ENCODE results near the gene GPR162.

The GPR162 gene

DNA sequence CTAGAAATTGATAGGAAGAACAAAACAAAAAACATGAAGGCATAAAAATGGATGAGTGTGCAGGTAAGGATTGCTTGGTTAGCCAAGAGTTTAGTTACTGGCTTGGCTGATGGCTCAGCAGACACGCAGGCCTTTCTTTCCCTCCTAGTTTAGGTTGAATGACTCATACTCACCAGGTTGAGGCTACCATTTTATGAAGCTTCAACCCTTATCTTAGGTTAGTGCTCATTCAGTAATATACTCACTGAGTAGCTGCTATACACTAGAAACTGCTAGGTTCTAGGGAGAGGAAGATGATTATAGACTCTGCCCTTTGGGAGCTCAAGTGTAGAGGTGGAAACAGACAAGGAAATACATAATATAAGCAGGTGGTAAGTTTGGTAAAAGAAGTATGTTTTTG is 12.6 kb downstream of the GPR162 start:
- no peak for DNase-seq (ENCODE audit: low read depth in 2 of 3, low spot score in 1 of 3)

DNA sequence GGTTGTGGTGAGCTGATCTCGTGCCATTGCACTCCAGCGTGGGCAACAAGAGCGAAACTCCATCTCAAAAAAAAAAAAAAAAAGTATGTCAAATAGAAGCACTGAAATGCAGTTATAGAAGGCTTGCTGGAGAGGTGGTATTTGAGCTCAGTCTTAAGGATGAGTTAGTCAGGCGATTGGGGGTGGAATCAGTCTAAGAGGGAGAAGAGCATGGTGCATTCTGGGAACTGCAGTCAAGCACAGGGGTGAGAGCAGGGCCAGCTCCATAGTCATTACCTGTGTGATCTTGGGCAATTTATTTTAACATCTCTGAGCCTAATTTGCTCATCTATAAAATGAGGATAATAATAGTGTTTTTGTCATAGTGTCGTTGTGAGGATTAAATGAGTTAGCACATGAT is 13.3 kb downstream of the GPR162 start:
- no peak for DNase-seq (ENCODE audit: low read depth in 2 of 3, low spot score in 1 of 3)

DNA sequence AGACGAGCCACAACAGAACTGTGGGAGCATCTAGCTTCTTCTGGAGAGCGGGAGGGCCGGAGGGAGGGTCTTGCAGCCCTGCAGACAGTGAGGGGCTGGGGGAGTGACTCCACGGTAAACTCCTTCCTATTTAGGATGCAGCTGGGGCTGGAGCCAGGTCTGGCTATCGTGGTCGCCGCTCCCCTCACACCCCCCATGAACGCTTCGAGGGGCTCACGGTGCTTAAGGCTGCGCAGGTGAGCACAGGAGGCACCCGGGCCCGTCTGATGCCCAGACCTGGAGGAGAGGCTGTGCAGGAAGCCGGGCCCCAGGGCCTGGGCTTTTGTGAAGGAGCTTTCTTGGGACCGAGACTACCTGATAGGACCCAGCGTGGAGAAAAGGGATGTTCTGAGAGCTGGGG is 15.2 kb downstream of the GPR162 start:
- no peak for DNase-seq (ENCODE audit: low read depth in 2 of 3, low spot score in 1 of 3)

DNA sequence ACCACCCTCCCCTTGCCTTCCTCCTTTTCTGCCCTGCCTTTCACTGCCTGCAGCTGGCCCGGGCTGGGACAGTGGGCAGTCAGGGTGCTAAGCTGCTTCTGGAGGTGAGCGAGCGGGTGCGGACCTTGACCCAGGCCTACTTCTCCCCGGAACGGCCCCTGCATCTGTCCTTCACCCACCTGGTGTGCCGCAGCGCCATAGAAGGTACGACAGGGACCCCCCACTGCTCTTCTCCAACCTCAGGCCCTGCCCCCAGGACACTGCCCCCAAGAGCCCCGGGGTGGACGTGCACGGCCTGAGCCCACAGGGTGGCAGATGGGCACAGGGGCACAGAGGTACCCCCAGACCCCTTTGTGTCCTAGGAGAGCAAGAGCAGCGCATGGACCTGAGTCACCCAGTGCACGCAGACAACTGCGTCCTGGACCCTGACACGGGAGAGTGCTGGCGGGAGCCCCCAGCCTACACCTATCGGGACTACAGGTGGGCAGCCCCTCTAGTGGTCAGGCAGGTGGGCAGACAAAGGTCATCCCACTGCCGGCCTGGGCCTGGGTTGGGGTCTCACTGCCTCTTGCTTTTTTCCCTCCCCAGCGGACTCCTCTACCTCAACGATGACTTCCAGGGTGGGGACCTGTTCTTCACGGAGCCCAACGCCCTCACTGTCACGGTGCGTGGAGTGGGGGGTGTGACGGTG is 15.9 kb downstream of the GPR162 start:
- no peak for DNase-seq (ENCODE audit: low read depth in 2 of 3, low spot score in 1 of 3)

DNA sequence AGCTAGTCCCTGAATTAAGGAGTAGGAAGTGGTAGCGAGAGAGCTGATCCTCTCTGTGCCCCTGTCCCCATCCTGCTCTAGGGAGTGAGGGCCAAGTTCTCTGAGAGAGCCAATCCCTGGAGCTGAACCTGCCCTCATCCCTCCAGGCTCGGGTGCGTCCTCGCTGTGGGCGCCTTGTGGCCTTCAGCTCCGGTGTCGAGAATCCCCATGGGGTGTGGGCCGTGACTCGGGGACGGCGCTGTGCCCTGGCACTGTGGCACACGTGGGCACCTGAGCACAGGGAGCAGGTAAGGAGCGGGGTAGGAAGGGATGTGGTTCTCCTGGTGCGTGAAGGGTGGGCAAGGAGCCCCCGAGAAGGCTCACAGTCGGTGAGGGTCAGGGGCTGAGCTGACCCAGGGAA is 17.2 kb downstream of the GPR162 start:
- no peak for DNase-seq (ENCODE audit: low read depth in 2 of 3, low spot score in 1 of 3)

DNA sequence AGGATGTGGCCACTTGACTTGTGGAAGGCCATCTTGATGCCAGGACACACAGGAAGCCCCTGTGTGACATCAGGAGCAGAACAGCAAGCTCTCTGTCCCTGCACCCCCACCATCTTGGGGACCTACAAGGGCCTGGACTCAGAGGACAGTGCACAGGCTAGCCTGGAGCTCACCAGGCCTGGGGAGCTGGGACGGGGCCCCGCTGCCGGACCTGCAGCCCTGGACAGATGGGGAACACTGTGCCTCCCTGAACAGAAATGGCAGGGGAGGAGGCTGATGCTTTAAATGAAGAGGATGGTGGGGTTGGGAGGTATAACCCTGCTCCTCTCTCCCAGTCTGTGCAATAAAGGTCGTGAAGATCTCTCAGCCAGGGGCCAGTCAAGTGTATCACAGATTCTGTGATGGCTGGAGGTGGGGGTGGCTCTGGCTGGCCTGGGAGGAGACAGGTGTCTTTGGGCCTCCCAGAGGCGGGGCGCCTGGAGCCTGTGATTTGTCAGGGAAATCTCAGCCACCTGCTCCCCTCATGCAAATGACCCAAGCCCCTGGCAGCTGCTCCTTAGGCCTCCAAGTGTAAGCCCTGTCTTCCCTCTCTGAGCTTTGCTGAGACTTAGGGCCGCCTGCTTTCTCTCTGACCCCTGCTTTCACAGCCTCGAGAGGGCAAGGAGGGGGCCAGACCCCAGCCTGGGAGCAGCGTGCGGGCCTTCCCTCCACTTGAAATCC is 18.0 kb downstream of the GPR162 start:
- DNase-seq (ENCODE audit: low read depth in 2 of 3, low spot score in 1 of 3) = no peak

DNA sequence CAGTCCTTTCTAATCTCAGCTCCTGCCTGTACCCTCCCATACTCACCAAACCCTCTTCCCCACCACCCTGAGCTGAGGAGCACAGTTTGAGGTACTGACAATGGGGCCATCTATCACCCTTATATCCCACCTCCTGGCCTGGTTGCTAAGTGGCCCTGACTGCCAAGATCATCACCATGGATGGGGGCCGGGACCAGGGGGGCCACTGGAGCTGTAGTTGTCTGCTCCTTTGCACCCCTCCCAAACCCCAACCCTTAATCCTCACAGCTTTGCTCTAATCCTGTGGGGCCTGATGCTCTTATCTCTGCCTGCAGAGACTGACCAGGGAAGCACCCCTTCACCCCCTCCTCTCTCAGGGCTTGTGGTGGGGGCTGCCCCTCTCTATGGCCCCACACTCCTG is 18.7 kb downstream of the GPR162 start:
- no peak for DNase-seq (ENCODE audit: low read depth in 2 of 3, low spot score in 1 of 3)

DNA sequence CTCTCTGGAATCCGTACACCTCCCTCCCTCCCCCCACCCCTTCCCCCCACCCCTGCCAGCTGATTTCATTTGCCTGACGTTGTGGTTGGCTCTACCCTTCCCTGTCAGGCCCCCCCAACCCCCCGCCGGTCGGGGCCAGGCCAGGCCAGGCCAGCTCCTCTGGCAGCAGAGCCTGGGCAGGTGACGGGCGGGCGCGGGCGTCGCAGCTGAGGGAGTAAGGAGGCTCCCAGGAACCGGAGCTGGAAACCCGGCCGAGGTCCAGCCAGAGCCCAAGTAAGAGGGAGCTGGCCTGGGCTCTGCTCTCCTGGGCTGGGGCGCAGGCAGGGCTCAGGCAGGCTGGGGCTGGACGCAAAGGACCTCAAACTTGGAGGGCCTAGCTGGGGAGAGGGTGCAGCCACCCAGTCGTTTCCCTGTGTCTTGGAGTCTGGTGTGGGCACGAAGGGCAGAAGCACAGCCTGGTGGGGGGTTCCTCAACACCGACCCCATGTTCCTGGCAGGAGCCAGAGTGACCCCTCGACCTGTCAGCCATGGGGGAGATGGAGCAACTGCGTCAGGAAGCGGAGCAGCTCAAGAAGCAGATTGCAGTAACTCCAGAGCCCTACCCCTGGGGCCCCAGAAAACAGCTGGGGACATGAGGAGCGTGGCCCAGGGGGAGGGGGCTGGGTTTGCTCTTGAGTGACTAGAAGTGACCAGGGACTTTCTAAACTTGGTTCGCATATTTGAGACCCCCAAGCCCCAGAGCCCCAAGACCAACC is 19.3 kb downstream of the GPR162 start, which contains the start of gene GNB3:
TSS of gene GNB3 (plus strand) at position 165 of the 755 bp plus-strand sequence. CDS start at position 528, 363 bp downstream.
- DNase-seq (ENCODE audit: low read depth in 2 of 3, low spot score in 1 of 3) = no peak

DNA sequence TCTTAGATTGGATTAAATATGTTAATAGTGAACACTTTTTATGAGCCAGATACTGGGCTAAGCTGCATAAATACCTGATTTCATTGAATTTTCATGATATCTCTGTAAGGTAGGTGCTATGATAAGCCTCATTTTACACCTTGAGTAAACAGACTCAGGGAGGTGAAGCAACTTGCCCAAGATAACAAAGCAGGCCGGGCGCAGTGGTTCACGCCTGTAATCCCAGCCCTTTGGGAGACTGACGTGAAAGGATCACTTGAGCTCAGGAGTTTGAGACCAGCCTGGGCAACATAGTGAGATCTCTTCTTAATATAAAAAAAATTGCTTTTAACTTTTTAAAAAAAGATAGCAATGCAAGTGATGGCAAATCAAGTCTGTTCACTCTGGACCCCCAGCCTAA is 20.5 kb downstream of the GPR162 start:
- DNase-seq (ENCODE audit: low read depth in 2 of 3, low spot score in 1 of 3) = no peak

DNA sequence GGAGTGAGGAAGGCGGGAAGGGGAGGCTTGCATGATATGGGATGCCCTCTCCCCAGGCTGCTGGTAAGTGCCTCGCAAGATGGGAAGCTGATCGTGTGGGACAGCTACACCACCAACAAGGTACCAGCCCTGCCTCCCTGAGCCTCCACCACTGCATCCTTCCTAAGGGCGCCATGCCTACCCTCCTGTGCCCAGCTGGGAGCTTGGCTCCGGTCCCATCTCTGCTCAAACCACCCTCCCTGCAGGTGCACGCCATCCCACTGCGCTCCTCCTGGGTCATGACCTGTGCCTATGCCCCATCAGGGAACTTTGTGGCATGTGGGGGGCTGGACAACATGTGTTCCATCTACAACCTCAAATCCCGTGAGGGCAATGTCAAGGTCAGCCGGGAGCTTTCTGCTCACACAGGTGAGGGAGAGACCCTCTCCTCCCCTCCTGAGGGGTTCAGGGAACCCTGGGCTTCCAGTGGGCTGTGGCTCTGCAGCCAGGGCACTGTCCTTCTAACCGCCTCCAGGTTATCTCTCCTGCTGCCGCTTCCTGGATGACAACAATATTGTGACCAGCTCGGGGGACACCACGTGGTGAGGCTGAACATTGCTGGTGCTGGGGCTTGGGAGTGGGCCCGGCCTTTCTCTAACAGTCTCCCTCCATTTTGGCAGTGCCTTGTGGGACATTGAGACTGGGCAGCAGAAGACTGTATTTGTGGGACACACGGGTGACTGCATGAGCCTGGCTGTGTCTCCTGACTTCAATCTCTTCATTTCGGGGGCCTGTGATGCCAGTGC is 21.7 kb downstream of the GPR162 start:
- no peak for DNase-seq (ENCODE audit: low read depth in 2 of 3, low spot score in 1 of 3)

DNA sequence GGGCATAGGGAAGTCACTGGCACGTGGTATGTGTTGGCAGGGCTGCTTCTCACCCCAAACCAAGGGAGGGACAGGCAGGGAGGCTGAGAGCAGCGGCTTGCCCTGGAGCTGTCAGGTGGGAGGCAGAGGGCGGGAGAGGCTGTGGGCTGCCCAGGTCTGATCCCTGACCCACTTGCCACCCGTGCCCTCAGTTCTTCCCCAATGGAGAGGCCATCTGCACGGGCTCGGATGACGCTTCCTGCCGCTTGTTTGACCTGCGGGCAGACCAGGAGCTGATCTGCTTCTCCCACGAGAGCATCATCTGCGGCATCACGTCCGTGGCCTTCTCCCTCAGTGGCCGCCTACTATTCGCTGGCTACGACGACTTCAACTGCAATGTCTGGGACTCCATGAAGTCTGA is 23.8 kb downstream of the GPR162 start:
- no peak for DNase-seq (ENCODE audit: low read depth in 2 of 3, low spot score in 1 of 3)

DNA sequence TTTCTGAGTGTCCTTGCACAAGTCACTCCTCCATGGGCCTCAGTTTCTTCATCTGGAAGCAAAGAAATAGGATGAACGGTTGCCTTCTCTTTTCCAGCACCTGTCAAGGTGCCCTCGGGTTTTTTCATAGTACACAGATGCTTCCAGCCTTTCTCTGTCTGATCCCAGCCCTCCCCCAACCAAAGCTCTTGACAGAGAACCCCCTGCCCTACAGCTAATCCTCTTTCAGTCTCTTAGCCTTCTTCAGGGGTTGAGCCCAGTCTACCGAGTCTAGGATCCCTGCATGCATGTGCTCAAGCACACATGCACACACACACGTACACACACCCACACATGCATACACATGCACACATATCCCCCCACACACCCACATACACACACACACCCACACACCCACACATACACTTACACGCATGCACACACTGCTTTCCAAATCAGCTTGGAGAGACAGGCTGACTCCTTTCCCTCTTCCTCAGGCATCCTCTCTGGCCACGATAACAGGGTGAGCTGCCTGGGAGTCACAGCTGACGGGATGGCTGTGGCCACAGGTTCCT is 24.8 kb downstream of the GPR162 start:
- DNase-seq (ENCODE audit: low read depth in 2 of 3, low spot score in 1 of 3) = no peak

DNA sequence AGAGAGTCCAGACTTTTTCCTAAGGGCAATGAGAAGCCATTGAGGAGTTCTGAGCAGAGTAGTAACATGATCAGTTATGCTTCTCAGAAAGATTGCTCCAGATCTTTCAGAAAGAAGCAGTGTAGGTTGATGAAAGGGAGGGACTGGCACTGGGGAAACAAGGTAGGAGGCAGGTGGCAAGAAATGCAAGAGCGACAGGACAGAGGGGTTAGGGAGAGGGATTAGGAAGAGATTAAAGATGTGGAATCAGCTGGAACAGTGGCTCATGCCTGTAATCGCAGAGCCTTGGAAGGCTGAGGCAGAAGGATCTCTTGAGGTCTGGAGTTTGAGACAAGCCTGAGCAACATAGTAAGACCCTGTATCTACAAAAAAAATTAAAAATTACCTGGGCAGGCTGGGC is 26.1 kb downstream of the GPR162 start:
- DNase-seq (ENCODE audit: low read depth in 2 of 3, low spot score in 1 of 3) = no peak

DNA sequence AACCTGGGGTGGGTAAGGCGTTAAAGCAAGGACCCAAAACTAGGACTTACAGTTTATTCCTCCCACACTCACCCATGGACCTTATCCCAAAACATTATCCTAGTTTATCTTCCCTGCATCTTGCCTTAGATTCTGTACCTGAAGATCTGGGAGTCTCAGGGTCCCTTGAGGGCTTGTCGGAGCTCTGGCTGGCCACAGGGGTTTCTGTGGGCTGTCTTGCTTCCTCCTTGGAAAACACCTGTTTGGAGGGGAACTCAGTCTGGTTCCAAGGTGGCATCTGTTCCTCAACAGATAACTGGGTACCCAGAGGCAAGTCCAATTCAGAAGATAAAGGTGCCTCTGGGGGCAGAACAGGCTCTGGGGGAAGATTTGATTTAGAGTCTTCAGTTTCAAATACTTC is 27.8 kb downstream of the GPR162 start:
- no peak for DNase-seq (ENCODE audit: low read depth in 2 of 3, low spot score in 1 of 3)

DNA sequence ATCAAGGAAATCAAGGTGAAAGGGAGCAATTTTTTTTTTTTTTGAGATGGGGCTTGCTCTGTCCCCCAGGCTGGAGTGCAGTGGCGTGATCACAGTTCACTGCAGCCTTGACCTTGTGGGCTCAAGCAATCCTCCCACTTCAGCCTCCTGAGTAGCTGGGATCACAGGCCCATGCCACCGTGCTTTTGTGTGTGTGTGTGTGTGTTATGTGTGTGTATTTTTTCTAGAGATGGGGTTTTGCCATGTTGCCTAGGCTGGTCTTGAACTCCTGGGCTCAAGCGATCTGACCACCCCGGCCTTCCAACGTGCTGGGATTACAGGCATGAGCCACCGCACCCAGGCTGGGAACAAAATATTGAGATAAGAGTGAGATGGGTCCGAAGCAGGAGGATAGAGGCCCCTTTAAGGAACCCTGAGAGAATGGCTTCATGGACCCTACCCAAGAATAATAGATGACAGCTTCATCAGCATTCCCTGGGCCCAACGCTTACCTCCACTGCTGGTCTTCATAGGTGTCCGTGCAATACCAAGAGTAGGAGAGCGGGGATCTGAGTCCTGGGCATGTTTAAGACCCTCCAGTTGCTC is 28.4 kb downstream of the GPR162 start:
- DNase-seq (ENCODE audit: low read depth in 2 of 3, low spot score in 1 of 3) = no peak

DNA sequence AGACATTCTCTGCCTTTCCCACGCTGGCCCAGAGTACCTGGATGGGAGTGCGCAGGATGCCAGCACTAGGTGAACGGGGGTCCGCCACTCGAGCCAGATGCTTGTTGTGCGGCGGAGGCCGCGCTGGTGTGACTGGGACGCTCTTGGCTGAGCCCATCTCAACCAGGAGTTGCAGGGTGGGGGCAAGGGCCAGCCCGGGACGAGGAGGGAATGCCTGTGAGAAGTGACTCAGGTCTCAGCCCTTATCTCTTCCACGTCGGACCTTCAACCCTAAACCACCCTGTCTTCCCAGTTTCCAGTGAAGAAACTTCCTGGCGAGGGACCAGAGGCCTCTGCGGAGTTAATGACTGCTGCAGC is 29.2 kb downstream of the GPR162 start:
- DNase-seq (ENCODE audit: low read depth in 2 of 3, low spot score in 1 of 3) = no peak

DNA sequence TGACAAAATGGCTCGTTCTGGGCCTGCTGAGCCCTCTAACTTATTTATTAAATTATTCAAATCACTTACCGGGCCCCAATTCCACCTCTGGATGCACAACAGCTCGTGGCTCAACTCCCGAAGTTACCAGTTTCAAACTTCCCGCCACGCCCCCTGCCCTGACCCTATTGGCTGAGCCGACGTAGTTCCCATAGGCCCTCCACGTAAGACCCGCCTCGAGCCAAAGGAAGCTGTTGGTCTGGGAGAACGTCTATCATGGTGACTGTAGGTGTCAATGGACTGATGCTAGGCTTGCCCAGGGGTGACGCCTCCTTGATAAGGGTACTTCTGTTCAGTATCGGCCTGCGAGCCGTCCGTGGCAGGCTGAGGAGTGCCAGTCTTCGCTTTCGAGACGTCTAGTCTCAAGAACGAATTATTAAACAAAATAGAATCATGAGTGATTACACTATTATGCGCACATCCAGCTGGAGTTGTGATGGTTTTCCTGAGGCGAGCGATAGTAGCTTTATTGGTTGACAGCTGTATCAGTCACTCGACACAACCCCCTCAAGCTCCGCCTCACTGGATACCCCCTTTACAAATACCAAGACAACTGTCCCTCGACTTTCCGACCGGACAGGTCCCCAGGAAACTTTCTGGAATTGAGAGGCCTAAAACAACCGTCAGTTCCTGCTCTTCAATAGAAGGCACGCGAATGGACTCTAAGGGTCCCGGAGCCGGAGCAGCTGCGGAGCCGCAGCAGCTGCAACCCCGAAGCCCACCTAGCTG is 29.7 kb downstream of the GPR162 start, which contains the start of gene CDCA3:
TSS of gene CDCA3 (minus strand) at position 134 of the 768 bp plus-strand sequence. CDS start 334 bp downstream, outside the sequence.
- DNase-seq (ENCODE audit: low read depth in 2 of 3, low spot score in 1 of 3) = peak; percentile 94 to 95 (median 95)

DNA sequence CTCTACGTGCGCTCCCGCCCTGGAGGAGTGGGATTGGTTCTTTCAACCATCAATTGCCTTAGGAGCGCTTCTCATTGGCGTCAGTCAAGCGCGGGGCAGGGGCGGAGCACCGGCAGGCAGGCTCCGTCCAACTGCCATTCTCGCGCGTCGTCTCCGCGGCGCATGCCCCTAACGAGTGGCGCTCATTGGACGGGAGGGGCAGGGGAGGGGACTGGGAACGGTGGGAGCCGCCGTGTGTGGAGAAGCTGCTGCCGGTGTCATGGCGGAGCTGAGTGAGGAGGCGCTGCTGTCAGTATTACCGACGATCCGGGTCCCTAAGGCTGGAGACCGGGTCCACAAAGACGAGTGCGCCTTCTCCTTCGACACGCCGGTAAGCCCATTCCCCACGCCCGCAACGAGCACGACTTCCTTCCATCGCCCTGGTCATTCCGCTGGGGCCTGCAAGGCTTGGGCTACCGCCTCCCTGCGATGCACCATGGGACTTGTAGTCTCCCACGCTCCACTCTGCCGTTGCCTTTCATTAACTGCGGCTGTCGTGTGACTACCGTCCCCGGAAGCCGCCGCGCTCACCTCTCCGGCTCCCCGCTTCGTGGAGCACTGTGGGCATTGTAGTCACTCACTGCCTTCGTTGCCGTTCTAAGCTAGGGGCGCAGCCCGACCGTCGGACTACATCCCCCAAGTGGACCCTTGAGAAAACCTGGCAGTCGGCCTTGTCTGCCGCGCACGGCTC is 30.5 kb downstream of the GPR162 start, which contains the start of gene USP5:
TSS of gene USP5 (plus strand) at position 230 of the 730 bp plus-strand sequence. CDS start at position 260, 30 bp downstream.
- peak; percentile 91 to 98 (median 97) for DNase-seq (ENCODE audit: low read depth in 2 of 3, low spot score in 1 of 3)
